Stimulated activated CD4-positive, alpha-beta T cell treated with anti-CD3 and anti-CD28 coated beads, Interleukin-4, amount 100 ng/mL, for 48 hours (primary cell): ENCODE measurements around the gene CDC34.
A peak's percentile ranks its signal among the peaks of the same experiment; 100 is the strongest.

ENCODE experiments used
- DNase-seq, 2 donors: peaks; one replicate each; pipeline ENCODE4 v3.0.0-alpha.2; 2020; ENCODE audit warnings: low read depth in 2 of 2

Gene CDC34

DNA sequence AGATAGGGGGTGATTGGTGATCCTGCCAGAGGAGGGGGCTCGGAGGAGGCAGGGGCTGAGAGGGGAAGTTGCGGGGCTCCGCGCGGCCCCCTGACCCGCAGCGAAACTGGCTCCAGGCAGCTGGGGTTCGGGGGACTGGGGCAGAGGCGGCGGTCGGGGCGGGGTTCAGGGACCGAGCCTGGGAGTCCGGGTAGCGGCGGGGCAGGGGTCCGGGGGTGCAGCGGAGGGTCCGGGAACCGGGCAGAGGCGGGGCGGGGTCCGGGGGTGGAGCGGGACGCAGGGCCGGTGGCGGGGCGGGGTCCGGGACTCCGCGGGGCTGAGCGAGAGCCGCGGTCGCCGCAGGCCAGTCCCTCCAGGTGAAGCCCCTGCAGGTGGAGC lies 34.1 kb upstream of the CDC34 start:
- DNase-seq: no peak

DNA sequence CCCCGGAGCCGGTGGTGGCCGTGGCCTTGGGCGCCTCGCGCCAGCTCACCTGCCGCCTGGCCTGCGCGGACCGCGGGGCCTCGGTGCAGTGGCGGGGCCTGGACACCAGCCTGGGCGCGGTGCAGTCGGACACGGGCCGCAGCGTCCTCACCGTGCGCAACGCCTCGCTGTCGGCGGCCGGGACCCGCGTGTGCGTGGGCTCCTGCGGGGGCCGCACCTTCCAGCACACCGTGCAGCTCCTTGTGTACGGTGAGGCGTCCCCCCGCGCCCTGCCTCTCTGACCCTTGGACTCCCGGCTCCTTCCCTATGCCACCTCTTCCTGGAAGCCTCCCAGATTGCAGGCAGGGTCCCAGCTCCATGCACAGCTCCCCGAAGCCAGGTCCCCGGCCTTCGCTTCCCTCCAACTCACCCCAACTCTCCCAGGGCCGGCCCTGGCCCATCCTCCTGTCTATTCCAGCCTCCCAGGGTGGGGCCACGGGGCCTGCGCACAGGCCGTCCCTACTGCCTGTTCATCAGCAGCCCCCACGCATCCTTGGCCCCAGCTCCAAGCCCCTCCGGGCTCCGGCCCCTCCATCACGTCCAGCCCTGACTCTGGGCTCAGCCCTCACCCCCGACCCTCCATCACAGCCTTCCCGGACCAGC lies 33.6 kb upstream of the CDC34 start:
- no peak for DNase-seq

DNA sequence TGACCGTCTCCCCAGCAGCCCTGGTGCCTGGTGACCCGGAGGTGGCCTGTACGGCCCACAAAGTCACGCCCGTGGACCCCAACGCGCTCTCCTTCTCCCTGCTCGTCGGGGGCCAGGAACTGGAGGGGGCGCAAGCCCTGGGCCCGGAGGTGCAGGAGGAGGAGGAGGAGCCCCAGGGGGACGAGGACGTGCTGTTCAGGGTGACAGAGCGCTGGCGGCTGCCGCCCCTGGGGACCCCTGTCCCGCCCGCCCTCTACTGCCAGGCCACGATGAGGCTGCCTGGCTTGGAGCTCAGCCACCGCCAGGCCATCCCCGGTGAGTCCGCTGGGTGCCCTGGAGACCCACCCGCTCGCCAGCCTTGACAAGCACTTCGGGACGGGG lies 33.1 kb upstream of the CDC34 start:
- DNase-seq: no peak

DNA sequence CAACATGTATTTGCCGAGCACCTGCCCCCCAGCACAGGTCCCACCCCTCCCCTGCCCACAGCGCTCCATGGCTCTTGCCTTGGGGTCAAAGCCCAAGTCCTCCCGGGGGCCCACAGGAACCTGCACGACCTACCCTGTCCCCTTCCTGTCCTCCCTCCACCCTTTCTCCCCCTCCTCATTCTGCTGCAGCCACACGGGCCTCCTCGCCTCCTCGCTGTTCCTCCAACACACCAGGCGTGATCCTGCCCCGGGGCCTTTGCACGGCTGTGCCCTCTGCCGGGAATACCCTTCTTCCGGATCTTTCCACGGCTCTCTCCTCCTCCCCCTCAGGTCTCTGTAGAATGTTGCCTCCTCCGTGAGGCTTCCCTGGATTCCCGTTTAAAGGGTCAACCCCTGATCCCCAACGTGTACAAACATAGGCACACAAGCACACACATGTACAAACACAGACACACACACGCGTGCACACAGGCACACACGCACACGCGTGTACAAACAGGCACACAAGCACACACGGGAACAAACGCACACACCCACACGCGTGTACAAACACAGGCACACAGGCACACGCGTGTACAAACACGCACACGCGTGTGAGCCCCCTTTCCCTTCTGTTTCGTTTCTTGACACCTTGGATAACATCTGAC lies 32.5 kb upstream of the CDC34 start:
- no peak for DNase-seq

DNA sequence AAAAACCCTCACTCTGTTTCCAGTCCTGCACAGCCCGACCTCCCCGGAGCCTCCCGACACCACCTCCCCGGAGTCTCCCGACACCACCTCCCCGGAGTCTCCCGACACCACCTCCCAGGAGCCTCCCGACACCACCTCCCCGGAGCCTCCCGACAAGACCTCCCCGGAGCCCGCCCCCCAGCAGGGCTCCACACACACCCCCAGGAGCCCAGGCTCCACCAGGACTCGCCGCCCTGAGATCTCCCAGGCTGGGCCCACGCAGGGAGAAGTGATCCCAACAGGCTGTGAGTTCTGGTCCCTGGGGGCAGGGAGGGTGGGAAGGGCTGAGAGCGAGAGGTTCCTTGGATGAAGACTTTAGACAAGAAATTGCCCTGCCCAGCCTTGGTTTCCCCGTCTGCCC lies 29.9 kb upstream of the CDC34 start:
- DNase-seq: no peak

DNA sequence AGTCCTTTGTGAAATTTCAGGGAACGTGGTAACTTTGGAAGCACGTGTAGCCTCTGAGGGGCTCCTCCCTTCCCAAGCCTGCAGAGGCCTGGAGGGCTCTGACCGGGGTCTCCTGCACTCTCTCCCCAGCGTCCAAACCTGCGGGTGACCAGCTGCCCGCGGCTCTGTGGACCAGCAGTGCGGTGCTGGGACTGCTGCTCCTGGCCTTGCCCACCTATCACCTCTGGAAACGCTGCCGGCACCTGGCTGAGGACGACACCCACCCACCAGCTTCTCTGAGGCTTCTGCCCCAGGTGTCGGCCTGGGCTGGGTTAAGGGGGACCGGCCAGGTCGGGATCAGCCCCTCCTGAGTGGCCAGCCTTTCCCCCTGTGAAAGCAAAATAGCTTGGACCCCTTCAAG lies 26.9 kb upstream of the CDC34 start:
- no peak for DNase-seq

DNA sequence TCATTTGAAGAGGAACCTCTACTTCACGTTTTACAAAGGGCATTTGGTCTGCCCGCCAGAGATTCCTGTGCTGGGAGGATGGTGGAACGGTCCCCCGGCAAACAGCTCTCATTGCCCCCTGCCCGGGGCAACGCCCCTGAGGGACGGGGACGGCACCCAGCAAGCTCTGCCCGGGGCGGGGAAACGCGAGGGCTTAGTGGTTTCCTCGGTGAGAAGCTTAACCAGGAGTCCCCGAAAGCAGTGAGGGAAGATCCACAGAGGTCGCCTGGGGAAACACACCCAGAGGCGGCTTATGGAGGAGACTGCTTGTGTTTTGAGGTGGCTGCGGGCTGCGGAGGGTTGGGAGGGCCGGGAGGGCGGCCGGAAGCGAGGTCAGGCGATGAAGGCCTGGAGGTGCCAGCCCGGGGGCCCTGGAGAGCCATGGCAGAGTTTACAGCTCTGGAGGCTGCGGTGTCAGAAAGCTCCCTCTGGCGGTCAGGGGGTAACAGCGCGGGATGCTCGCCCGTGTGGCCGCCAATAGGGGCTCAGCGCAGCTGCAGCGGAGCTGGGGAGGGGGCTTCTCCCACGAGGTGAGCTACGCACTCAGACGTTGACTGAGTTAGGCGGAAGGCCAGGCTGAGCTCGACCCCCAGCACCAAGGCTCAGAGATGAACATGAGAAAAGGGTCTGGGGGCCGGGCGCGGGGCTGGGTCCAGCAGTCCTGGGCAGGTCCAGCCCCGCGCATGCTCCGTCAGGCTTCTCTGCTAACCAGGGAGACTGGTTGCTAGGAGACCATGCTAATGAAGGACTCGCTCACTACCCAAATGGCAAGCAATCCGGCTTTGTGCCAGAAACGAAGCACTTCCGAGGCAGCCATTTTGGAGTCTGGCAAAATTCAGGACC lies 24.9 kb upstream of the CDC34 start:
- peak; percentile 88 to 93 for DNase-seq

DNA sequence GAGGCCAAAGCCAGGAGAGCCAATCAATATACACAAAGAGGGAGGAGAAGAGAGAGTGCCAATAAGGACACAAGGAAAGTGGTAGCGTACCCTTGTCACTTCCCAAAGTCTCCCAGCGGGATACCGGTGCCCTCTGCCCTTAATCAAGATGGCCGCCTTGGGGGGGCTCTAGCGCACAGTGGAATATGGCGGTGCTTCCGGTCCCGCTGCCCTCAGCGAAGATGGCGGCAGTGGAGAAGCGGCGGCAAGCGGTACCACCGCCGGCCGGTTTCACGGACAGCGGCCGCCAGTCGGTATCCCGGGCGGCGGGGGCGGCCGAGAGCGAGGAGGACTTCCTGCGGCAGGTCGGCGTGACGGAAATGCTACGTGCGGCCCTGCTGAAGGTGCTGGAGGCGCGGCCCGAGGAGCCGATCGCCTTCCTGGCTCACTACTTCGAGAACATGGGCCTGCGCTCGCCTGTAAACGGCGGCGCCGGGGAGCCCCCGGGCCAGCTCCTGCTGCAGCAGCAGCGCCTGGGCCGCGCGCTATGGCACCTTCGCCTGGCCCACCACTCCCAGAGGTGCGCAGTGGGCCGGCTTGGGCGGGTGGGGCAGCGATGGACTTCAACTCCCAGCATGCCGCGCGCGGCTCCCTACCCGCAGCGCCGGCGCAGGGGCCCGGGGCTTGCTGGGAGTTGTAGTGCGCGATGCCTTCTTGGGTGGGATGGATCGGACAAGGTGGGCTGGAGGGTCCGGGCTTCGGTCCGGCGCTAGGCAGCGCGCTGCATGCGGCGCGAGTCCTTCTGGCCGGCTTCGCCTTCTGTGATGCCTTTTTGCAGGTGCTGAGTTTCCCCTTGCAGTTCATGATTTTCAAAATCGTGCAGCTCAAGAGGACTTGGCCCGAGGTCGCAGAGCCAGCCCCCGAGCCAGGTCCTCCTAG lies 24.0 kb upstream of the CDC34 start, which contains the start of gene TPGS1:
Gene TPGS1, plus strand, starts transcription at position 212 of the 918 bp plus-strand sequence. Its CDS starts 10 bp downstream, at position 222.
- peak; percentile 76 to 83 for DNase-seq

DNA sequence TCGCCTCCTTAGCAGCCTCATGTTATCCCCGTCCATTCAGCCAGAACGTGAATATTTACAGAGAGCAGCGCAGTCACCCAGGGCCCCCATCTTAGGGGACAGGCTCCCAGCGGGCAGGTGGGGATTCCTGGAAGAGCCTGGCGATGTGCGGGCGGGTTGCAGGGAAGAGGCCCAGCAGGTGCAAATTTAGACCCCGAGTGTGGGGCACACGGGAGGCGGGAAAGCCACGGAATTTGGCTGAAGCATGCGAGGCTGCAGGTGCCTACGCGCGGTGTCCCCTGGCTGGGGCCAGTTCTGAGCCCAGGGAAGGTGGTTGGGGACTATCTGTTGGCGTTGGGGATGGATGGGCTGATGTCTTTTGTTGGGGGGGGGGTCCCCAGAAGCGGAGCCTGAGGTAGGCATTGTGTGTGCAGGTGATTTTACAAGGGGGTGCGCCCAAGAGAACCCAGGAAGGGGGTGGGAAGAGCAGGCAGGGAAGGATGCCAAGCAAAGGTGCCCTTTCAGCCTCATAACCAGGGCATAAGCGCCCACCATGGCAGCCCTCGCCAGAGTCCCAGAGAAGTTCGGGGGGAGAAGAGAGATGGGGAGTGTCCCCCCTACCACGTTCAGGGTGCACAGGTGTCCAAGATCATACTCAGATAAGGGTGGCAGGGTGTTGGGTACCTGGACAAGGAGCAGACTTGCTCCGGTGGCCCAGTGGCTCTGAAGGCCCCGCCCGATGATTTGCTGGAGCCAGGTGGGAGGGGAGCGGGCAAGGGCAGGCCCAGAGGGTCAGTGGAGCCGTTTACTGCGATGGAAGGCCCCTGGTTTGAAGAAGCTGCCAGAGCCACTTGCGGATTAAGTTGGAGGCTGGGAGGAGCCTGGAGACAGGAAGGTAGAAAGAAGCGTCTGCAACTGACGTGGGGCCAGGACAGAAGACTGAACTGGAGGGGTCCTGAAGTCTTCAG lies 23.1 kb upstream of the CDC34 start:
- no peak for DNase-seq

DNA sequence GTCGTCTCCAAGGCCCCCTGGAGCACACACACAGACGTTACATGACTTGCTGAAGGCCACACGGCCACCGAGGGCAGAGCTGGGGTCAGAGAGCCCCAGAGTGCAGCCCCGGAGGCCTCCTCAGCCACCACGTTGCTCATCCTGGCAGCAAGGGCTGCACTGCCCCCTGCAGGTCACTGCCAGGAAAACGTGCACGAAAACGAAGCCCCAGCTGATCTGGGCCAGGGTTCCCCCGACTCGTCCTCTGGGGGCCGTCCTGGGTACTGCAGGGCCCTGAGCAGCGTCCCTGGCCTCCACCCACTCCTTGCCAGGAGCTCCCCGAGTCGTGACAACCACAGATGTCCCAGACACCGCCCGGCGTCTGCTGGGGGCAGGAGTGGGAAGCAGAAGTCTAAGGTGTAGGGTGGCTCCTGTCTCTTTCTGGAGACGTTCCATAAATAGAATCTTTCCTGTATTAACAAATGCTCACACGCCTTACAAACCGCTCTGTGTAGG lies 20.9 kb upstream of the CDC34 start:
- DNase-seq: peak; percentile 93 to 96

DNA sequence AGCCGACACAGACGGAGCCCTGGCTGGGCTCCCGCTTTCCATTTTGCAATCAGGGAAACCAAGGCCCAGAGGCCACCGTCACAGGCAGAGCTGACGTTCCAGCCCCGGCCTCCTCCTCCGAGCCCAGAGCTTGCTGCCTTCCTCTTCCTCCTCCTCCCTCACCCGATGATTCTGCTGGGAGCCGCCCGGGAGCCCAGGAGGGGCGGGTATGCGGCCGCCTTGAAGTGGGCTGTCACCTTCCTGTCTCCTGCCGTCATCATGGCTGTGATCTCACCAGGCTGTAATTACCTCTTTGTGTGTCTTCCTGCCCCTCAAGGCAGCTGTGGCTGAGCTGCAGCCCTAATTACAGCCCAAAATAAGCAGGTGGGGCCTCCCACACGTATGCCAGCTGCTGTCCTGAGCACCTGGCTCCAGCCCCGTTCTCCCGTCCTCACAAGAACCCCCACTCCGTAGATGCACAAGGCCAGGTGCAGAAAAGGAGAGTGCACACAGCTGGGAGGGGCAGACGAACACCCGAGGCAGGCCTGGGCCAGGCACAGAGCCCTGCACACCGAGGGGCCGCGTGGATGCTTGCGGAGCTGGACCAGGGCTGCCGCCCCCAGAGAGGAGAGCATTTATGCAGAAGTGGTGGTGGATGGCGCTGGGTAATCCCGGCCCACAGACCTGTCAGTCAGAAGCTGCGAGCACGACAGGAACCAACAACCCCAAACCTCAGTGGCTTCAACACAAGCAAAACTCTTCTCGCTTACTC lies 20.3 kb upstream of the CDC34 start:
- DNase-seq: peak; percentile 56 to 63

DNA sequence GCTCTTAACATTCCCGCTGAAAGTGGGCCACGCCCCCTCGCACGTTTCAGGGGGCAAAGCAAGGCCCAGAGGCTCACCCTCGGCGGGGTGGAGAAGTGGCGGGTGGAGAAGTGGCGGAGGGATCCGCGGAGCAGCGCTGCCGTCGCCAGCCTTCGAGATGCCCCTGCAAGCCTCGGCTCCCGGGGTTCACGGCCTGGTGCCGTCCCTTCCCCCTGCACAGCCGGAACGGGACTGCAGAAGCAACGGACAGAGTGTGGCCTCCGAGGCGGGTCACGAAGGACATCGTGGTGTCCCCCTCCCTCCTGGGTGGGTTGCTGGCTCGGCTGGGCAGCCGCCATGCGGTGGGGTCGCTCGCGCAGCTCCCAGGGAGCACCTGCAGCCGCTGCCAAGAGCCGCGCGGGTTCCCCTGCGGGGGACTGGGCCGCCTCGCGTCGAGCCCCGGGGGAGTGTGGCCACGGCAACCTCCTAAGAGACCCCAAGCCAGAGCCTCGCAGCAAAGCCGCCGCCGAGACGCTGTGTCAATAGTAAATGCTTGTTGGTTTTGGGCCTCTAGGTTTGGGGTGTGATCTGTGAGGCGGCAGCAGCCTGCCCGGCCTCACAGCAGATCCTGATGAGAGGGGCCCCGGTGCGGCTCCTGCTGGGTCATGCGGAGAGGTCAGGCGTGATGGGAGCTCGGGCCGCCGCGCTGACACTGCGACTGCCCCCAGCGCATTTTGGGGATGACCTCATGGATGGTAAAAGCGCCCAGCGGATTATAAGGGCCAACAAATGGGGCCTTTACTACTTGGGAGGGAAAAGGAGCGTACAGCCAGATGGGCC lies 18.8 kb upstream of the CDC34 start:
- no peak for DNase-seq

DNA sequence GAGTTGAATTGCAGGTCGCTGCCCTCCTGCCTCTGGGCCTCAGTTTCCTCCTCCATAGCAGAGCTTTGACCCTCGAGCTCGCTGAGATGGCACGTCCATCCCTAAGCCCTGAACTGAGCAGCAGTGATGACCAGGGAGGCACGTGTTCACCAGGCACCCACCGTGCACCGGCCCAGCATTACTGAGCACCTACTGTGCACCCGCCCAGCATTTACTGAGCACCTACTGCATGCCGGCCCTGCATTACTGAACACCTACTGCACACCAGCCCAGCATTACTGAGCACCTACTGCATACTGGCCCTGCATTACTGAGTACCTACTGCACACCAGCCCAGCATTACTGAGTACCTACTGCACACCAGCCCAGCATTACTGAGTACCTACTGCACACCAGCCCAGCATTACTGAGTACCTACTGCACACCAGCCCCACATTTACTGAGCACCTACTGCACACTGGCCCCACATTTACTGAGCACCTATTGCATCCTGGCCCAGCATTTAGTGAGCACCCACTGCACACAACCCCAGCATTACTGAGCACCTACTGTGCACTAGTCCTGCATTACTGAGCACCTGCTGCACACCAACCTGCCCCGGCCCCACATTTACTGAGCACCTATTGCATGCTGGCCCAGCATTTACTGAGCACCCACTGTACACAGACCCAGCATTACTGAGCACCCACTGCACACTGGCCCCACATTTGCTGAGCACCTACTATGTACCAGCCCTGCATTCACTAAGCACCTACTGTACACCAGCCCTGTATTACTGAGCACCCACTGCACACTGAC lies 18.0 kb upstream of the CDC34 start:
- DNase-seq: no peak

DNA sequence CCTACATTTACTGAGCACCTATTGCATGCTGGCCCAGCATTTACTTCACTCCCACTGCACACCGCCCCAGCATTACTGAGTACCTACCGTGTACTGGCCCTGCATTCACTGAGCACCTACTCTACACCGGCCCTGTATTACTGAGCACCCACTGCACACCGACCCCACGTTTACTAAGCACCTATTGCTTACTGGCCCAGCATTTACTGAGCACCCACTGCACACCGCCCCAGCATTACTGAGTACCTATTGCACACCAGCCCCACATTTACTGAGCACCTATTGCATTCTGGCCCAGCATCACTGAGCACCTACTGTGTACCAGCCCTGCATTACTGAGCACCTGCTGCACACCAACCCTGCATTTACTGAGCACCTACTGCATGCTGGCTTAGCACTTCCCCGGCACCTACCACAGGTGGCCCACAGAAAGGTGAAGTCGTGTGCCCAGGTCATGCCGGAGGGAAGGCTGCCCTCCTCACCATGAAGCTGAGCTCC lies 17.3 kb upstream of the CDC34 start:
- DNase-seq: no peak

DNA sequence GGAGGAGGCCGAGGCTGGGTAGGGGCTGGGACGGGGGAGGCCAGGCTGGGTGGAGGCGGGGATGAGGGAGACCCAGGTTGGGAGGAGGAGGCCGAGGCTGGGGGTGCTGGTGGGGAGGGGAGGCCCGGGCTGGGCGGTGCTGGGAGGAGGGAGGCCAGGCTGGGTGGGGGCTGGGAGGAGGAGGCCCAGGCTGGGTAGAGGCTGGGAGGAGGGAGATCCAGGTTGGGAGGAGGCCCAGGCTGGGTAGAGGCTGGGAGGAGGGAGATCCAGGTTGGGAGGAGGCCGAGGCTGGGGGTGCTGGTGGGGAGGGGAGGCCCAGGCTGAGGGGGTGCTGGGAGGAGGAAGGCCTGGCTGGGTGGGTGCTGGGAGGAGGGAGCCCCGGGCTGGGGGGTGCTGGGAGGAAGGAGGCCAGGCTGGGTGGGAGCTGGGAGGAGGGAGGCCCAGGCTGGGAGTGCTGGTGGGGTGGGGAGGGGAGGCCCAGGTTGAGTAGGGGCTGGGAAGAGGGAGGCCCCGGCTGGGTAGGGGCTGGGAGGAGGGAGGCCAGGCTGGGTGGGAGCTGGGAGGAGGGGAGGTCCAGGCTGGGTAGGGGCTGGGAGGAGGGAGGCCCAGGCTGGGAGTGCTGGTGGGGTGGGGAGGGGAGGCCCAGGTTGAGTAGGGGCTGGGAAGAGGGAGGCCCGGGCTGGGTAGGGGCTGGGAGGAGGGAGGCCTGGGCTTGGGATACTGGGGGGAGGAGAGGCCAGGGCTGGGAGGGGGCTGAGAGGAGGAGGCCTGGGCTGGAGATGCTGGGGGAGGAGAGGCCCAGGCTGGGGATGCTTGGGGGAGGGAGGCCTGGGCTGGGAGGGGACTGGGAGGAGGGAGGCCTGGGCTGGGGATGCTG lies 13.6 kb upstream of the CDC34 start:
- no peak for DNase-seq

DNA sequence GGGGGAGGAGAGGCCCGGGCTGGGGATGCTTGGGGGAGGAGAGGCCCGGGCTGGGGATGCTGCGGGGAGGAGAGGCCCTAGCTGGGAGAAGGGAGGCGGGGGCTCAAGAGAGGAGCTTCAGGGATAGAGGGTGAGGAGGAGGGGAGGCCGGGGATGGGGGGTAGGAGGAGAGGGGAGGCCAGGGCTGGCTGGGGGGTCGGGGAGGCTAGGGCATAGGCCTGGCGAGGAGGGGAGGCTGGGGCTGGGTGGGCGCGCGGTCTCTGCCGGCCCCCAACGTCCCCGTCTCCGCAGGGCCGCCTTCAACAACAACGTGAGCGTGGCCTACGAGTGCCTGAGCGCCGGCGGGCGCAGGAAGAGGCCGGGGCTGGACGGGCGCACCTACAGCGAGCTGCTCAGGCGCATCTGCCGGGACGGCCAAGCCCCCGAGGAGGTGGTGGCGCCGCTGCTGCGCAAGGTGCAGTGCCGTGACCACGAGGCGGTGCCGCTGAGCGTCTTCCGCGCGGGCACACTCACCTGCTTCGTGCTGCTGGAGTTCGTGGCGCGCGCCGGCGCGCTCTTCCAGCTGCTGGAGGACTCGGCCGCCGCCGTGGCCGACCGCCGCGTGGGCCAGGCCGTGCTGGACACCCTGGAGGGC lies 12.8 kb upstream of the CDC34 start:
- DNase-seq: peak; percentile 33 to 48
